Ovary (tissue), 3 donors: ENCODE measurements around the gene RAD50.
"Not testable (repeated sequence)": the region's sequence is repeated elsewhere in the genome, so short reads cannot be mapped to it uniquely, and the experiment has no call there.

Source experiments
- EP300 ChIP-seq: sonication (generic); formaldehyde crosslinking; IDR thresholded peaks from one replicate; pipeline ENCODE4 v1.6.1; 2017; ENCODE audit warnings: antibody characterized with exemption
- POLR2A ChIP-seq: fragments of 450-650 bp; IDR thresholded peaks from one replicate; pipeline ENCODE4 v1.6.1; 2017; ENCODE audit warnings: antibody characterized with exemption, mild to moderate bottlenecking, moderate library complexity
- TF ChIP-seq, protein P1 (sequence below), 3 donors: fragments of 450-650 bp in 2 of 3; fragments of 200-600 bp in 1 of 3; IDR thresholded peaks; one replicate each; pipeline versions ENCODE4 v1.5.1 to v1.8.0; 2016 to 2022; ENCODE audit warnings: antibody characterized with exemption in 3 of 3, mild to moderate bottlenecking in 1 of 3
- donor health status: DM: no; HTN: no; CAD: no.

DNA sequence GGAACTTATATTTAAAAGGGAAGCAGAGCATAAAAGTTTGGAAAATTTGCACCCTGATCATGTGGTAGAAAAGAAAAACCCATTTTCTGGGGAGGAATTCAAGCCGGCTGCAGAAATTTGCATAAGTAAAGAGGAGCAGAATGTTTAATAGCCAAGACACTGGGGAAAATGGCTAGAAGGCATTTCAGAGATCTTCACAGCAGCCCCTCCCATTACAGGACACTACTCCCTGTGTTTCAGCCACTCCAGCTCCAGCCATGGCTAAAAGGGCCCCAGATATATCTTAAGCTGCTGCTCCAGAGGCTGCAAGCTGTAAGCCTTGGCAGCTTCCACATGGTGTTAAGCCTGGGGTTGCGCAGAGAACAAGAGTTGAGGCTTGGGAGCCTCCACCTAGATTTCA is 7.8 kb downstream of the RAD50 start:
- TF ChIP-seq POLR2A, EP300: not testable (repeated sequence)
- TF ChIP-seq, protein P1, sequence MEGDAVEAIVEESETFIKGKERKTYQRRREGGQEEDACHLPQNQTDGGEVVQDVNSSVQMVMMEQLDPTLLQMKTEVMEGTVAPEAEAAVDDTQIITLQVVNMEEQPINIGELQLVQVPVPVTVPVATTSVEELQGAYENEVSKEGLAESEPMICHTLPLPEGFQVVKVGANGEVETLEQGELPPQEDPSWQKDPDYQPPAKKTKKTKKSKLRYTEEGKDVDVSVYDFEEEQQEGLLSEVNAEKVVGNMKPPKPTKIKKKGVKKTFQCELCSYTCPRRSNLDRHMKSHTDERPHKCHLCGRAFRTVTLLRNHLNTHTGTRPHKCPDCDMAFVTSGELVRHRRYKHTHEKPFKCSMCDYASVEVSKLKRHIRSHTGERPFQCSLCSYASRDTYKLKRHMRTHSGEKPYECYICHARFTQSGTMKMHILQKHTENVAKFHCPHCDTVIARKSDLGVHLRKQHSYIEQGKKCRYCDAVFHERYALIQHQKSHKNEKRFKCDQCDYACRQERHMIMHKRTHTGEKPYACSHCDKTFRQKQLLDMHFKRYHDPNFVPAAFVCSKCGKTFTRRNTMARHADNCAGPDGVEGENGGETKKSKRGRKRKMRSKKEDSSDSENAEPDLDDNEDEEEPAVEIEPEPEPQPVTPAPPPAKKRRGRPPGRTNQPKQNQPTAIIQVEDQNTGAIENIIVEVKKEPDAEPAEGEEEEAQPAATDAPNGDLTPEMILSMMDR (IDR thresholded peaks at IDR 0.05): not testable (repeated sequence)
